HG03045 (cell line): ENCODE measurements around the gene DPYSL5.
"Not testable (repeated sequence)": the region's sequence is repeated elsewhere in the genome, so short reads cannot be mapped to it uniquely, and the experiment has no call there.

Experiments used
- ATAC-seq: cut with Tn5 transposase; IDR thresholded peaks from one replicate; pipeline ENCODE4 v1.9.1; 2021; ENCODE audit warnings: mild to moderate bottlenecking, moderate library complexity; ENCODE audit not compliant: unreplicated experiment

DPYSL5 gene

GRCh38 chr2:26873286-26873983 lies 25.5 kb downstream of the DPYSL5 start:
- no peak for ATAC-seq

- ATAC-seq: no peak
Observed at GRCh38 chr2:26874514-26874913, 26.6 kb downstream of the DPYSL5 start.

- no peak for ATAC-seq
Observed at GRCh38 chr2:26875065-26875634, 27.2 kb downstream of the DPYSL5 start.

GRCh38 chr2:26875808-26876207 lies 27.9 kb downstream of the DPYSL5 start:
- no peak for ATAC-seq

- no peak for ATAC-seq
Observed at GRCh38 chr2:26876260-26876659, 28.3 kb downstream of the DPYSL5 start.

GRCh38 chr2:26877276-26877675 lies 29.3 kb downstream of the DPYSL5 start:
- no peak for ATAC-seq

GRCh38 chr2:26880161-26880560 lies 32.2 kb downstream of the DPYSL5 start:
- ATAC-seq: no peak

- no peak for ATAC-seq
Observed at GRCh38 chr2:26880910-26881435, 33.0 kb downstream of the DPYSL5 start.

- ATAC-seq: not testable (repeated sequence)
Observed at GRCh38 chr2:26882220-26882619, 34.3 kb downstream of the DPYSL5 start.

- no peak for ATAC-seq
Observed at GRCh38 chr2:26883956-26884355, 36.0 kb downstream of the DPYSL5 start.

- no peak for ATAC-seq
Observed at GRCh38 chr2:26884486-26884885, 36.6 kb downstream of the DPYSL5 start.

- no peak for ATAC-seq
Observed at GRCh38 chr2:26885651-26886329, 37.9 kb downstream of the DPYSL5 start.

GRCh38 chr2:26886736-26887135 lies 38.8 kb downstream of the DPYSL5 start:
- no peak for ATAC-seq

GRCh38 chr2:26887151-26887550 lies 39.2 kb downstream of the DPYSL5 start:
- ATAC-seq: no peak

GRCh38 chr2:26889796-26890195 lies 41.9 kb downstream of the DPYSL5 start:
- no peak for ATAC-seq

GRCh38 chr2:26890341-26891000 lies 42.5 kb downstream of the DPYSL5 start:
- no peak for ATAC-seq

GRCh38 chr2:26892133-26892532 lies 44.2 kb downstream of the DPYSL5 start:
- ATAC-seq: no peak

- no peak for ATAC-seq
Observed at GRCh38 chr2:26892922-26893524, 45.1 kb downstream of the DPYSL5 start.

GRCh38 chr2:26894136-26894535 lies 46.2 kb downstream of the DPYSL5 start:
- ATAC-seq: no peak

GRCh38 chr2:26897807-26898479 lies 50.0 kb downstream of the DPYSL5 start:
- ATAC-seq: no peak
